ENCODE results near the gene ARHGAP26. TPM values are rescaled to one million over a fixed set of nuclear protein-coding genes. Genes with fewer than 3 reads are reported as not detected.

The ARHGAP26 gene
- total and polyA plus RNA-seq, 2 donors (not counting 3 experiments of a cell fraction or from before 2014, with no cell fraction given) = 3.1 to 16.2 TPM

DNA sequence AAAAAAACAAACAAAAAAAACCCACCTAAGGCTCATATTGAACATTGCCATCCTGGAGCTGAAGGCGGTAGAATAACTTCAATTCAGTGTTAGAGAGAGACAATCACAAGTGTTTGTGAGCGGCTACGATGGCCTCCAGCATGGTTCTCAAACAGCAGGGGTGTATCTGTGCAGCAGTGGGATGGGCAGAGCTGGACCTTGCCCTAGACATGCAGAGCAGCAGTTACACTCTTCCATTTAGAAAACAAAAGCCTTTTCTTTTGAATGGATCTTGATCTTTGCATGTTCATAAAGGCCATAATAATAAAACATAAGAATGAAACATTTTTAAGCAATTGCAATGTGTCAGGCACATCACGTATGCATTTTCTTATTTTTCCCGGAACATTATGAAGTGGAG is 50.3 kb downstream of the ARHGAP26 start:
- intact Hi-C loops (cut with micrococcal nuclease) (no loop called here), dilution Hi-C loops (cut with MboI; ENCODE audit: extremely low pct_ligation_motif_present, low sequenced_read_pairs) (no loop called here)
- H3K4me1 ChIP-seq (ENCODE audit: control insufficient read depth, extremely low read depth, insufficient read depth, low read length) = peaks cover 25% of the 10 kb centered on the region

More for the DNA sequence above, 50.3 kb downstream of the ARHGAP26 start:
- no peaks in the 10 kb centered on the region for H3K27me3 ChIP-seq (ENCODE audit: control insufficient read depth in 2 of 2, insufficient read depth in 2 of 2, low read length in 2 of 2)
- H3K36me3 ChIP-seq (ENCODE audit: control insufficient read depth in 2 of 2, extremely low read depth in 1 of 2, insufficient read depth in 2 of 2, low read length in 2 of 2) = no peaks in the 10 kb centered on the region
- no peaks in the 10 kb centered on the region for H3K79me2 ChIP-seq (ENCODE audit: control insufficient read depth, insufficient read depth, low read length)
- no peaks in the 10 kb centered on the region for H3K9me3 ChIP-seq (replicated peaks; ENCODE audit: control insufficient read depth, insufficient read depth, low read length)
- peak; percentile 64 for FAIRE-seq
- H3K9ac ChIP-seq (replicated peaks; ENCODE audit: extremely low read depth, insufficient read depth, low read length) = no peak overlapping the region
- H4K20me1 ChIP-seq (replicated peaks; ENCODE audit: control insufficient read depth, extremely low read depth, insufficient read depth, low read length) = no peaks in the 10 kb centered on the region
- H3K4me3 ChIP-seq (replicated peaks in 1 of 3; ENCODE audit: insufficient read depth in 1 of 3, low read depth in 1 of 3, low read length in 3 of 3) = no peak overlapping the region
- H3K9me1 ChIP-seq (replicated peaks; ENCODE audit: control insufficient read depth, extremely low read depth, insufficient read depth, low read length) = no peaks in the 10 kb centered on the region
- H3K27ac ChIP-seq (ENCODE audit: insufficient read depth, low read depth, low read length) = no peak overlapping the region
- no TSS peak for BruUV-seq (replicated peaks)
- no peak overlapping the region for H2AFZ ChIP-seq (ENCODE audit: low read depth, low read length)
- ChIA-PET POLR2A (no interaction called here), CTCF (interaction anchor here (1.9 kb wide), 1 partner anchor 46 kb away, joined by 5 read pairs; no protein-coding TSS in a partner anchor)
- DNase-seq (ENCODE audit: low read depth, low spot score) = no peak
- TF ChIP-seq POLR2AphosphoS5 (IDR thresholded peaks at IDR 0.05; ENCODE audit: insufficient read depth, low read depth, low read length) (no peak), GATA2 (IDR thresholded peaks at IDR 0.05; ENCODE audit: insufficient read depth, insufficient read length, low read depth, low read length) (no peak), EZH2 (IDR thresholded peaks at IDR 0.05; ENCODE audit: borderline replicate concordance, low read depth, low read length, severe bottlenecking) (no peak), POLR2A (IDR thresholded peaks at IDR 0.05; ENCODE audit: low read depth, low read length) (no peak), JUN (IDR thresholded peaks at IDR 0.05; ENCODE audit: borderline replicate concordance, insufficient read depth, insufficient read length, low read depth) (no peak), CTCF (IDR thresholded peaks at IDR 0.05; ENCODE audit: extremely low read depth in 1 of 2, insufficient read depth in 1 of 2, low read depth in 1 of 2, low read length in 2 of 2) (no peak), FOS (IDR thresholded peaks at IDR 0.05; ENCODE audit: borderline replicate concordance, insufficient read depth, low read length) (no peak), MYC (IDR thresholded peaks at IDR 0.05; ENCODE audit: low read depth, low read length) (no peak)
- TF ChIP-seq, protein P1, sequence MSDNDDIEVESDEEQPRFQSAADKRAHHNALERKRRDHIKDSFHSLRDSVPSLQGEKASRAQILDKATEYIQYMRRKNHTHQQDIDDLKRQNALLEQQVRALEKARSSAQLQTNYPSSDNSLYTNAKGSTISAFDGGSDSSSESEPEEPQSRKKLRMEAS (IDR thresholded peaks at IDR 0.05; ENCODE audit: insufficient read depth, insufficient read length) = no peak
- H3K4me2 ChIP-seq (ENCODE audit: insufficient read depth, low read length) = no peak overlapping the region
